Mesenteric fat pad (tissue), 1 donor: ENCODE results near the gene HSPBP1. TPM values are rescaled to one million over a fixed set of nuclear protein-coding genes. Genes with fewer than 3 reads are reported as not detected.

Experiments used
- DNase-seq: peaks from one replicate; pipeline ENCODE4 v3.0.0-alpha.2; 2020; ENCODE audit warnings: low spot score
- microRNA-seq: library from miRNA; unstranded; fragments of <30 nt; microRNA quantifications from one replicate; pipeline ENCODE4 v1.2.0, GENCODE V29; 2020; ENCODE audit warnings: borderline number of aligned reads
- total RNA-seq: library from RNA; stranded (reverse); fragmentation: NEBNext Ultra II Directional; extraction: Animal tissue kit (Norgen Biotek cat#: 25700); gene quantifications from one replicate; pipeline ENCODE4 v1.2.1, GENCODE V29; 2021
- donor health status: DM: yes; HTN: yes; CAD: no.

HSPBP1 gene
- total RNA-seq, 1 donor from 2014 or later = 20.2 TPM

DNA sequence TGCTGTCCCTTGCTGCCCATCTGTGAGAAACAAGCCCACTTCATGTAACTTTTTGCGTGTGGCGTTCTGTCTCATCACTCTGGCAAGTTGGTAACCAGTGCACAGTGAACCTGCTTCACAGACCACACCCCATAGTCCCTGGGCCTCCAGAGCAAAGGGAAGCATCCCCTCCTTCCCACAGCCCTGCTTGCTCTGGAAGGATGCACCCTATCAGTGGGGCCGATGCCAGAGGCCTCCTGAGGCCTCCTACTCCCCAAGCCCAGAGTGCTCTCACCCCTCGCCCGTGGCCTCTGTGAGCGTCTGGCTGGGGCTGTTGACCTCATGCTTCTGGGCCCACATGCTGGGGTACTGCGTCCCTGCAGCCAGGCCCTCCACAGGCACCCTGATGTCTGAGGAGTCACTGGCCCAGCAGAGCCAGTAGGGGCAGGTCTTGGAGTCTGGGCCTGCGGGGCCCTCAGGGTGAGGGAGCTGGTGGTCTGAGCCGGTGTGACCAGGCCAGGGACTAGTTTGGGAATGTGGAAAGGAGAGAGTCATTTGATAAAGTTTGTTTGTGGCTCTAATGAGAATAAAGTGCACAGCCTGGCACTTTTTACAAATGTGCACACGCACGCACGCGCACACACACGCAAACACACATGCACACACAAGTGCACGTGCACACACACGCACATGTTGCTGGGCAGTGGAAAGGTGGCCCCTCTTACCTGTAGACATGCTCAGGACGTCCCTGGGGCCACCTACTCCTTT lies 56.4 kb downstream of the HSPBP1 start:
- DNase-seq = no peak

- no peak for DNase-seq
Observed at GRCh38 chr19:55220525-55220924, 59.4 kb downstream of the HSPBP1 start.

DNA sequence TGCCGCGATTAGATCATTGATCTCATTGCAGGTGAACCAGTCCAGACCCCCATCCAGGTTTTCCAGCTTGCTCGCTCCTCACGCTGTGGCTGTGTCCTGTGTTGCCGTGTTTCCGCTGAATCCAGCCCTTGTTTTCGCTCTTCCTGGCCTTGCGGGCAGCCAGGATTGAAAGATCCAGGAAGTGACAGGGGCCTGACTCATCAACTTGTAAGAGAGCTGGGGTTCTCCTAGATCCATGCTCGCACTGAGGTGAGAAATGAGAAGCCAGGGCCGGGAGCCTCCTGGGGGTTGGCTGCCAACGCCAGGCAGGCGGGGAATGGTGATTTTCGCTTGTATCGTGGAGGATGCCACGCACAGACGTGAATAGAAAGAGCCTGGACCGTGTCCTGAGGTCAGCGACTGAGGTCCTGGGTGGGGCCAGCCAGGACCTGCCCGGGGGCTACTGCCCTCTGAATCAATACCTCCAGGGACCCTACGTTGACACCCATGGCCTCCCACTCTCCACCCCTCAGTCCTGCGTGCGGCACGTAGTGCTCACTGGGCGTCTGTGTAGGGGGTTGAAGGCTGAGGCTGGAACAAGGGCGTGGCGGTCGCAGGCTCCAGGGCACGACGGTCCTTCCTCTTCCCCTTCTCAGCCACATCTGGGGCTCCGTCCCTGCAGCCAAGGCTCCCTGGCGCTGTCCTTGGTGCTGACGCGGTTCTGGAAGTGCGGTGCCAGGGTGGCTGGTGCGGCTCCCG lies 63.3 kb downstream of the HSPBP1 start:
- DNase-seq = no peak

DNA sequence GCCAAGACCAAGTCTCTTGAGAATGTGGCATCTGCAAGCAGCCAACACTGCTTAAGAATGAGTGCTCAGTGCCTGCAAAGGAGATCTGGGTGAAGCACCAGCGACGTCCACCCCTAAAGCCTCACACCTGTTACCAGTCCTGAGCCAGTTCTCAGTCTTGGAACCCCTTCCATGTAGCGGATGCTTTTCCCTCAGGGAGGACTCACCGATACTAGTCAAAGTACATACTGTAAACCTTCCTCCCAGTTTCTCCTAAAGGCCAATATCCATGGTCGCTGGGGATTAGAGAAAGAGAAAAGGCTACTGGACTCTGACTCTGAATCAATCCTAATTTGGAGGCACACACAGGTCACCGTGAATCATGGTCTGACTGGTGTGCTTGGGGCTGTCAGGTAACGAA lies 66.4 kb downstream of the HSPBP1 start:
- no peak for DNase-seq

DNA sequence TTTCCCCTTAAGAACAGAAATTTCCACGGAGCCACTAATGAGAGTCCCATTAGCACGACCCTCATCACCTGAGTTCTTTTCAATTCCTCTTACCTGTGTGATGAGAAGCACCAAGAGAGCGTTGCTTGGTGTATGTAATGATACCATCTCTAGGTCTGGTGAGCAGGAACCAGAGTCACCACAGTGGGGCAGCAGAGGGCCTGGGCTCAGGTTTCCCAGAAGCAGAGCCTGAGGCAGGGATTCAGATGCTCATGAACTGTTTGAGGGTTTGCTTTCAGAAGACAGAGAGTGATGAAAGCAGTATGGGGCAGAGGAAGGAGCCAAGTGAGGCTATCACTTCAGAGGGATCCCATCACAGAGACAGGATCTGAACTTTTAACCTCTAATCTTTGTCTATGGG lies 67.5 kb downstream of the HSPBP1 start:
- DNase-seq = no peak

Small RNA genes lying within 50 kb of the gene (microRNA-seq; reads per million reads assigned to microRNA genes)
- not detected for gene MIR6802
- gene MIR6803 = not detected
- gene MIR6804 = not detected

Other genes starting within 250 kb of the HSPBP1 start
- gene GP6, start 241.8 kb downstream of the HSPBP1 start, total RNA-seq = 0.19 TPM
- 8.2 TPM for gene RDH13, start 217.0 kb downstream of the HSPBP1 start, total RNA-seq
- 0.58 TPM for gene EPS8L1, start 204.2 kb downstream of the HSPBP1 start, total RNA-seq
- gene PPP1R12C, start 162.5 kb downstream of the HSPBP1 start, total RNA-seq = 130 TPM
- gene TNNT1, start 130.9 kb downstream of the HSPBP1 start, total RNA-seq = not detected
- gene TNNI3, start 122.4 kb downstream of the HSPBP1 start, total RNA-seq = not detected
- gene DNAAF3, start 113.5 kb downstream of the HSPBP1 start, total RNA-seq = 0.48 TPM
- gene SYT5, start 99.8 kb downstream of the HSPBP1 start, total RNA-seq = not detected
- gene PTPRH, start 70.6 kb downstream of the HSPBP1 start, total RNA-seq = 1.00 TPM
- 1.6 TPM for gene TMEM86B, start 51.3 kb downstream of the HSPBP1 start, total RNA-seq
- gene PPP6R1, start 21.1 kb downstream of the HSPBP1 start, total RNA-seq = 49.4 TPM
- gene BRSK1, start 3.9 kb upstream of the HSPBP1 start, total RNA-seq = 1.2 TPM
- 7.1 TPM for gene TMEM150B, start 45.2 kb upstream of the HSPBP1 start, total RNA-seq
- 6.8 TPM for gene KMT5C, start 59.8 kb upstream of the HSPBP1 start, total RNA-seq
- not detected for gene COX6B2, start 74.6 kb upstream of the HSPBP1 start, total RNA-seq
- not detected for gene GARIN5B, start 83.2 kb upstream of the HSPBP1 start, total RNA-seq
- gene IL11, start 90.4 kb upstream of the HSPBP1 start, total RNA-seq = not detected
- not detected for gene TMEM190, start 96.7 kb upstream of the HSPBP1 start, total RNA-seq
- gene TMEM238, start 104.2 kb upstream of the HSPBP1 start, total RNA-seq = 0.90 TPM
- gene RPL28, start 105.8 kb upstream of the HSPBP1 start, total RNA-seq = 1,147 TPM
- gene UBE2S, start 127.7 kb upstream of the HSPBP1 start, total RNA-seq = 24.2 TPM
- not detected for gene SHISA7, start 163.2 kb upstream of the HSPBP1 start, total RNA-seq
- gene ISOC2, start 181.5 kb upstream of the HSPBP1 start, total RNA-seq = 53.2 TPM
- not detected for gene C19orf85, start 184.6 kb upstream of the HSPBP1 start, total RNA-seq
- gene ZNF628, start 196.5 kb upstream of the HSPBP1 start, total RNA-seq = 9.7 TPM
- gene NAT14, start 205.1 kb upstream of the HSPBP1 start, total RNA-seq = 7.3 TPM
- gene SSC5D, start 208.3 kb upstream of the HSPBP1 start, total RNA-seq = 13.9 TPM